SU-DHL-6 (cell line): ENCODE data around the gene WWOX.

Source experiments
- H2AFZ ChIP-seq: fragments of 200-600 bp; sonication (generic); 2 replicates; pipeline ENCODE4 v1.6.1; 2014; ENCODE audit warnings: low read depth, mild to moderate bottlenecking, moderate library complexity, mixed read lengths, antibody characterized with exemption, low read length; ENCODE audit not compliant: severe bottlenecking
- H3F3A ChIP-seq: fragments of 200-600 bp; shearing (Covaris generic); 2 replicates; pipeline ENCODE4 v1.6.0; 2016; ENCODE audit warnings: antibody characterized with exemption, mild to moderate bottlenecking; ENCODE audit not compliant: insufficient read depth
- H3K27ac ChIP-seq: fragments of 200-600 bp; sonication (generic); 2 replicates; pipeline ENCODE4 v1.5.1; 2016; ENCODE audit warnings: low read depth, mild to moderate bottlenecking, low read length, moderate library complexity, mixed read lengths
- H3K27me3 ChIP-seq: fragments of 200-600 bp; sonication (generic), shearing (Covaris generic); 2 replicates; pipeline ENCODE4 v1.6.0; 2014; ENCODE audit warnings: mild to moderate bottlenecking, low read length
- H3K36me3 ChIP-seq: fragments of 200-600 bp; sonication (generic); 2 replicates; pipeline ENCODE4 v1.6.1; 2014; ENCODE audit warnings: mild to moderate bottlenecking, low read length, mixed read lengths
- H3K4me2 ChIP-seq: fragments of 300-600, 200-600 bp; shearing (Covaris generic), sonication (generic); 2 replicates; pipeline ENCODE4 v1.6.0; 2014; ENCODE audit warnings: low read length, low read depth, mild to moderate bottlenecking; ENCODE audit not compliant: poor library complexity, severe bottlenecking
- H3K4me3 ChIP-seq: fragments of 200-600 bp; sonication (generic); 2 replicates; pipeline ENCODE4 v1.5.1; 2014; ENCODE audit warnings: antibody characterized with exemption, low read length, mild to moderate bottlenecking, mixed read lengths; ENCODE audit not compliant: insufficient read depth, poor library complexity, severe bottlenecking
- H3K79me2 ChIP-seq: fragments of 200-600 bp; sonication (generic); 2 replicates; pipeline ENCODE4 v1.6.1; 2014; ENCODE audit warnings: mild to moderate bottlenecking, low read length, moderate library complexity; ENCODE audit not compliant: insufficient read depth
- H3K9ac ChIP-seq: fragments of 200-600 bp; sonication (generic); 2 replicates; pipeline ENCODE4 v1.7.0; 2014; ENCODE audit warnings: mild to moderate bottlenecking, low read length
- H3K9me2 ChIP-seq: fragments of 200-600 bp; sonication (generic); replicated peaks from 2 replicates; pipeline ENCODE4 v1.6.1; 2014; ENCODE audit warnings: low read length; ENCODE audit not compliant: insufficient read depth
- H3K9me3 ChIP-seq: fragments of 200-600 bp; sonication (generic); 2 replicates; pipeline ENCODE4 v1.6.1; 2014; ENCODE audit warnings: low read length, mixed read lengths; ENCODE audit not compliant: insufficient read depth
- H4K20me1 ChIP-seq: fragments of 200-600 bp; sonication (generic); 2 replicates; pipeline ENCODE4 v1.6.1; 2014; ENCODE audit warnings: low read depth, mild to moderate bottlenecking, antibody characterized with exemption, low read length, moderate library complexity, mixed read lengths
- EZH2phosphoT487 ChIP-seq: fragments of 200-600 bp; sonication (generic), shearing (Covaris generic); conservative IDR thresholded peaks from 2 replicates; pipeline ENCODE4 v1.6.1; 2018; ENCODE audit warnings: mild to moderate bottlenecking, antibody characterized with exemption, low read length, moderate library complexity, mixed read lengths
- TF ChIP-seq, protein P1 (sequence below): fragments of 200-600 bp; sonication (generic); IDR thresholded peaks from one replicate; pipeline ENCODE4 v1.5.1; 2017; ENCODE audit warnings: antibody characterized with exemption, mild to moderate bottlenecking, low read length, moderate library complexity; ENCODE audit not compliant: insufficient read depth, poor library complexity, severe bottlenecking

The WWOX gene

GRCh38 chr16:78877114-78877655 is 777.7 kb downstream of the WWOX start:
- TF ChIP-seq, protein P1, sequence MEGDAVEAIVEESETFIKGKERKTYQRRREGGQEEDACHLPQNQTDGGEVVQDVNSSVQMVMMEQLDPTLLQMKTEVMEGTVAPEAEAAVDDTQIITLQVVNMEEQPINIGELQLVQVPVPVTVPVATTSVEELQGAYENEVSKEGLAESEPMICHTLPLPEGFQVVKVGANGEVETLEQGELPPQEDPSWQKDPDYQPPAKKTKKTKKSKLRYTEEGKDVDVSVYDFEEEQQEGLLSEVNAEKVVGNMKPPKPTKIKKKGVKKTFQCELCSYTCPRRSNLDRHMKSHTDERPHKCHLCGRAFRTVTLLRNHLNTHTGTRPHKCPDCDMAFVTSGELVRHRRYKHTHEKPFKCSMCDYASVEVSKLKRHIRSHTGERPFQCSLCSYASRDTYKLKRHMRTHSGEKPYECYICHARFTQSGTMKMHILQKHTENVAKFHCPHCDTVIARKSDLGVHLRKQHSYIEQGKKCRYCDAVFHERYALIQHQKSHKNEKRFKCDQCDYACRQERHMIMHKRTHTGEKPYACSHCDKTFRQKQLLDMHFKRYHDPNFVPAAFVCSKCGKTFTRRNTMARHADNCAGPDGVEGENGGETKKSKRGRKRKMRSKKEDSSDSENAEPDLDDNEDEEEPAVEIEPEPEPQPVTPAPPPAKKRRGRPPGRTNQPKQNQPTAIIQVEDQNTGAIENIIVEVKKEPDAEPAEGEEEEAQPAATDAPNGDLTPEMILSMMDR, result no peak
- no peak for TF ChIP-seq EZH2phosphoT487
- H3K9me3 ChIP-seq, result no peaks in the 10 kb centered on the region
- H3K36me3 ChIP-seq, result no peaks in the 10 kb centered on the region
- H3K4me2 ChIP-seq, result no peak overlapping the region
- no peak overlapping the region for H3K4me3 ChIP-seq
- H2AFZ ChIP-seq, result no peak overlapping the region
- H3K9me2 ChIP-seq, result no peaks in the 10 kb centered on the region
- no peak overlapping the region for H3K27ac ChIP-seq
- no peaks in the 10 kb centered on the region for H3K27me3 ChIP-seq
- H3K79me2 ChIP-seq, result no peaks in the 10 kb centered on the region
- no peak overlapping the region for H3K9ac ChIP-seq
- no peaks in the 10 kb centered on the region for H4K20me1 ChIP-seq
- H3F3A ChIP-seq, result no peaks in the 10 kb centered on the region

- TF ChIP-seq, protein P1, result no peak
- no peak for TF ChIP-seq EZH2phosphoT487
- Histone ChIP-seq H2AFZ (no peak overlapping the region), H3K9ac (no peak overlapping the region)
Observed at GRCh38 chr16:78878570-78878969, 779.1 kb downstream of the WWOX start.

GRCh38 chr16:78879011-78879410 is 779.6 kb downstream of the WWOX start:
- H3K9me2 ChIP-seq, result no peaks in the 10 kb centered on the region
- no peak overlapping the region for H3K4me2 ChIP-seq
- H3K9ac ChIP-seq, result no peak overlapping the region

More at GRCh38 chr16:78878570-78878969, 779.1 kb downstream of the WWOX start:
- no peaks in the 10 kb centered on the region for H3K27me3 ChIP-seq
- H3K36me3 ChIP-seq, result no peaks in the 10 kb centered on the region
- no peak overlapping the region for H3K4me2 ChIP-seq
- H3K9me3 ChIP-seq, result no peaks in the 10 kb centered on the region
- no peaks in the 10 kb centered on the region for H4K20me1 ChIP-seq
- H3K27ac ChIP-seq, result no peak overlapping the region
- H3K4me3 ChIP-seq, result no peak overlapping the region
- no peaks in the 10 kb centered on the region for H3K9me2 ChIP-seq
- no peaks in the 10 kb centered on the region for H3K79me2 ChIP-seq
- H3F3A ChIP-seq, result no peaks in the 10 kb centered on the region

More at GRCh38 chr16:78879011-78879410, 779.6 kb downstream of the WWOX start:
- H3K4me3 ChIP-seq, result no peak overlapping the region
- TF ChIP-seq, protein P1, result no peak
- TF ChIP-seq EZH2phosphoT487, result no peak
- H3K9me3 ChIP-seq, result no peaks in the 10 kb centered on the region
- H3K27ac ChIP-seq, result no peak overlapping the region
- H3K27me3 ChIP-seq, result no peaks in the 10 kb centered on the region
- H3K79me2 ChIP-seq, result no peaks in the 10 kb centered on the region
- H4K20me1 ChIP-seq, result no peaks in the 10 kb centered on the region
- no peaks in the 10 kb centered on the region for H3F3A ChIP-seq
- no peak overlapping the region for H2AFZ ChIP-seq
- H3K36me3 ChIP-seq, result no peaks in the 10 kb centered on the region
